K562 (cell line): ENCODE measurements around the gene GTPBP1. TPM values are rescaled to one million over a fixed set of nuclear protein-coding genes. Genes with fewer than 3 reads are reported as not detected.
A peak's percentile ranks its signal among the peaks of the same experiment; 100 is the strongest.

ENCODE experiments used
- ATAC-seq: fragments of 200-7000 bp; cut with Tn5 transposase; 3 replicates; pipeline ENCODE4 v1.9.1; 2020; ENCODE audit warnings: moderate library complexity
- BruUV-seq: library from RNA; stranded (reverse); fragments of 400-500 nt; replicated peaks from 2 replicates; lab custom pipeline; 2021; lab: Mats Ljungman, UMichigan
- CTCF ChIA-PET: fragments of 300-600 bp; formaldehyde crosslinking; extraction: SDS; loops from one replicate; lab custom pipeline; 2021; ENCODE audit warnings: low intra/inter-chr PET ratio; lab: Yijun Ruan, JAX
- POLR2A ChIA-PET: fragments of 300-600, 350-650 bp; sonication (Branson Sonifier 250); formaldehyde crosslinking; extraction: SDS; loops from one replicate; lab custom pipeline; 2021; ENCODE audit warnings: antibody characterized with exemption, inconsistent platforms; lab: Yijun Ruan, JAX
- DNase-seq, 4 experiments: peaks; one replicate each; pipeline versions ENCODE4 v3.0.0 to v3.0.0-alpha.2; 2011 to 2018; ENCODE audit warnings: low spot score in 3 of 4, mixed read lengths in 3 of 4; ENCODE audit errors: extremely low read depth in 1 of 4
- FAIRE-seq: peaks from 2 replicates; lab custom pipeline; 2011; peaks lifted over from hg19 to GRCh38; lab: Jason Lieb, UNC
- H2AFZ ChIP-seq: 2 replicates; pipeline ENCODE4 v1.6.0; 2011; ENCODE audit warnings: low read depth, low read length, control low read depth, inconsistent platforms
- H3K27ac ChIP-seq: fragments of 200-600 bp; 3 replicates; pipeline ENCODE4 v1.8.0; 2011; ENCODE audit warnings: low read depth, mild to moderate bottlenecking, control low read depth, inconsistent platforms, low read length, moderate library complexity, mixed read lengths; ENCODE audit errors: extremely low read depth
- H3K27me3 ChIP-seq, 2 experiments: fragments of 300-600 bp in 1 of 2; 2 replicates in 1 of 2; 3 replicates in 1 of 2; pipeline versions ENCODE4 v1.6.0 to v1.8.0; 2011; ENCODE audit warnings: inconsistent platforms in 2 of 2, low read length in 2 of 2, mild to moderate bottlenecking in 1 of 2, mixed read lengths in 1 of 2, moderate library complexity in 1 of 2; ENCODE audit not compliant: control insufficient read depth in 2 of 2, insufficient read depth in 2 of 2
- H3K36me3 ChIP-seq: fragments of 300-600 bp; 3 replicates; pipeline ENCODE4 v1.8.0; 2011; ENCODE audit warnings: mild to moderate bottlenecking, low read length, inconsistent platforms; ENCODE audit not compliant: control insufficient read depth, insufficient read depth
- H3K4me1 ChIP-seq, 2 experiments: fragments of 200-600 bp in 1 of 2; replicated peaks in 1 of 2; 2 replicates in 1 of 2; 3 replicates in 1 of 2; pipeline versions ENCODE4 v1.5.1 to v1.8.0; 2011; ENCODE audit warnings: inconsistent platforms in 2 of 2, low read length in 2 of 2, mild to moderate bottlenecking in 1 of 2, mixed read lengths in 1 of 2, moderate library complexity in 1 of 2; ENCODE audit not compliant: control insufficient read depth in 2 of 2, insufficient read depth in 2 of 2
- H3K4me2 ChIP-seq: 2 replicates; pipeline ENCODE4 v1.6.1; 2011; ENCODE audit warnings: low read length, control low read depth, inconsistent platforms, mixed read lengths; ENCODE audit not compliant: insufficient read depth
- H3K4me3 ChIP-seq: fragments of 200-600 bp; sonication (generic), shearing (Covaris generic); 2 replicates; pipeline ENCODE4 v1.5.1; 2016; ENCODE audit warnings: control low read depth, inconsistent platforms
- H3K79me2 ChIP-seq: fragments of 200-600 bp; 3 replicates; pipeline ENCODE4 v1.8.0; 2011; ENCODE audit warnings: low read length, inconsistent platforms; ENCODE audit not compliant: control insufficient read depth, insufficient read depth
- H3K9ac ChIP-seq, 2 experiments: 2 replicates each; pipeline versions ENCODE4 v1.6.0 to v1.6.1; 2011; ENCODE audit warnings: low read depth in 2 of 2, low read length in 2 of 2, control low read depth in 1 of 2, inconsistent platforms in 1 of 2, mild to moderate bottlenecking in 1 of 2, mixed read lengths in 1 of 2; ENCODE audit not compliant: insufficient read depth in 1 of 2
- H3K9me1 ChIP-seq: one replicate; pipeline ENCODE4 v1.6.0; 2011; ENCODE audit warnings: inconsistent platforms, mild to moderate bottlenecking, low read length, moderate library complexity; ENCODE audit not compliant: control insufficient read depth, insufficient read depth
- H3K9me3 ChIP-seq: replicated peaks from 2 replicates; pipeline ENCODE4 v1.5.1; 2011; ENCODE audit warnings: low read depth, low read length, inconsistent platforms; ENCODE audit not compliant: control insufficient read depth, insufficient read depth
- H4K20me1 ChIP-seq: replicated peaks from 2 replicates; pipeline ENCODE4 v1.6.1; 2011; ENCODE audit warnings: low read length, inconsistent platforms, mixed read lengths; ENCODE audit not compliant: control insufficient read depth, insufficient read depth
- FOXJ3 ChIP-seq: sonication (generic); formaldehyde crosslinking; IDR thresholded peaks from 2 replicates; pipeline ENCODE4 v1.4.0; 2020; ENCODE audit warnings: mild to moderate bottlenecking, missing genetic modification reagents
- HDGF ChIP-seq: fragments of 450-650 bp; IDR thresholded peaks from 2 replicates; pipeline ENCODE4 v1.6.1; 2016
- WGBS: fragments of 100-300 bp; shearing (Covaris generic); methylation state at CpG from one replicate; pipeline ENCODE4 v1.1.6; 2016; ENCODE audit warnings: low coverage, mixed read lengths; ENCODE audit not compliant: insufficient coverage; ENCODE audit errors: missing lambda C conversion rate; 5-methylcytosine and 5-hydroxymethylcytosine counted together
- in situ Hi-C: fragments of 300-500 bp; cut with MboI; formaldehyde crosslinking; loops from 4 replicates; pipeline ENCODE4 v1.15.0; 2018; ENCODE audit warnings: inconsistent platforms, mixed read lengths
- intact Hi-C: fragments of 100-400 bp; cut with micrococcal nuclease; formaldehyde crosslinking; loops from 2 replicates; pipeline ENCODE4 v1.14.2; 2022
- polyA plus RNA-seq, 8 experiments: library from polyadenylated mRNA; depleted of rRNA in 4 of 8; stranded (reverse) in 5 of 8; unstranded in 3 of 8; fragments of >200 nt; fragmentation: Nextera tagmentation in 2 of 8; fragmentation: Illumina TruSeq in 1 of 8; extraction: Ambion mirVana in 2 of 8; extraction: Trizol in 1 of 8; gene quantifications; 2 replicates each; pipeline versions ENCODE4 v1.2.1 to v1.2.3, GENCODE V29; 2011 to 2014; ENCODE audit warnings: inconsistent platforms in 1 of 8, missing spikeins in 1 of 8
- total RNA-seq, 7 experiments: library from RNA; depleted of rRNA in 6 of 7; stranded (reverse); fragments of >200 nt in 6 of 7; fragmentation: Illumina TruSeq in 2 of 7; extraction: Trizol in 2 of 7; gene quantifications; 2 replicates each; pipeline versions ENCODE4 v1.2.1 to v1.2.3, GENCODE V29; 2011 to 2021; ENCODE audit warnings: low replicate concordance in 1 of 7
- TF ChIP-seq, protein P1 (sequence below): fragments of 450-650 bp; IDR thresholded peaks from 2 replicates; pipeline ENCODE4 v1.6.1; 2018; ENCODE audit not compliant: partially characterized antibody

The GTPBP1 gene
- total and polyA plus RNA-seq, 9 of the 15 experiments (the other 6 are each of a cell fraction or from before 2014, with no cell fraction given) = 0.83 to 53.2 (median 23.3) TPM

DNA sequence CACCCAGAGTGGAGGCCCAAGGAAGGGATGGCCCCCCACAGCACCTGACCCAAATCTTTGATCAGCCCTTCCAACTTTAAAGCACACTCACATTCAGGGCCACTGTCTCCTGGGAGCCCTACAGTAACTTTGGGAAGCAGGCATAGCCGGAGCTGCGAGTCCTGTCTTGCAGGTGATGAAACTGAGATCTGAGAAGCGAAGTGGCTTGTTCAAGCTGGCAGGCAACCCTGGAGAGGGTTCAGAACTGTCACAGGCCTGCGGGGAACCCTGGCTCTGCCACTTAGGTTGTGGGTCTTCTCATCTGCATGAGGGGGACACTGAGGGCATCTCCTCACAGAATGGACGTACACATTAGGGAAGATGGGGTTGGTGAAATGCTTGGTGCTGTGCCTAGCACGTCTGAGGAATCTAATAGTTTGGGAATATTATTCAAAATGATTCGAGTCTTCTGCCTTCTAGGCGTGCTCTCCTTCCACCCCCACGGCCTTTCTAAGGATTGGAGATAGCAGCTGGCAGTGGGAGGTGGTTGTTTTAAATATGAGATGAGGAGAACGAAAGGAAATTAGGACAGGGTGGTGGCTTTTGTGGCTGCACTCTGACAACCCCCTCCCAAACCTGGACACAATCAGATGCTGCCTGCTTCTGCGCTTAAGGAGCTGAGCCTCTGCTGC is 68.9 kb downstream of the GTPBP1 start:
- in situ Hi-C loops = no loop called here
- H3K9me3 ChIP-seq = no peaks in the 10 kb centered on the region
- TF ChIP-seq, protein P1, sequence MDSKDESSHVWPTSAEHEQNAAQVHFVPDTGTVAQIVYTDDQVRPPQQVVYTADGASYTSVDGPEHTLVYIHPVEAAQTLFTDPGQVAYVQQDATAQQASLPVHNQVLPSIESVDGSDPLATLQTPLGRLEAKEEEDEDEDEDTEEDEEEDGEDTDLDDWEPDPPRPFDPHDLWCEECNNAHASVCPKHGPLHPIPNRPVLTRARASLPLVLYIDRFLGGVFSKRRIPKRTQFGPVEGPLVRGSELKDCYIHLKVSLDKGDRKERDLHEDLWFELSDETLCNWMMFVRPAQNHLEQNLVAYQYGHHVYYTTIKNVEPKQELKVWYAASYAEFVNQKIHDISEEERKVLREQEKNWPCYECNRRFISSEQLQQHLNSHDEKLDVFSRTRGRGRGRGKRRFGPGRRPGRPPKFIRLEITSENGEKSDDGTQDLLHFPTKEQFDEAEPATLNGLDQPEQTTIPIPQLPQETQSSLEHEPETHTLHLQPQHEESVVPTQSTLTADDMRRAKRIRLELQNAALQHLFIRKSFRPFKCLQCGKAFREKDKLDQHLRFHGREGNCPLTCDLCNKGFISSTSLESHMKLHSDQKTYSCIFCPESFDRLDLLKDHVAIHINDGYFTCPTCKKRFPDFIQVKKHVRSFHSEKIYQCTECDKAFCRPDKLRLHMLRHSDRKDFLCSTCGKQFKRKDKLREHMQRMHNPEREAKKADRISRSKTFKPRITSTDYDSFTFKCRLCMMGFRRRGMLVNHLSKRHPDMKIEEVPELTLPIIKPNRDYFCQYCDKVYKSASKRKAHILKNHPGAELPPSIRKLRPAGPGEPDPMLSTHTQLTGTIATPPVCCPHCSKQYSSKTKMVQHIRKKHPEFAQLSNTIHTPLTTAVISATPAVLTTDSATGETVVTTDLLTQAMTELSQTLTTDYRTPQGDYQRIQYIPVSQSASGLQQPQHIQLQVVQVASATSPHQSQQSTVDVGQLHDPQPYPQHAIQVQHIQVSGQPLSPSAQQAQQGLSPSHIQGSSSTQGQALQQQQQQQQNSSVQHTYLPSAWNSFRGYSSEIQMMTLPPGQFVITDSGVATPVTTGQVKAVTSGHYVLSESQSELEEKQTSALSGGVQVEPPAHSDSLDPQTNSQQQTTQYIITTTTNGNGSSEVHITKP = peak; percentile 77
- TF ChIP-seq FOXJ3 (no peak), HDGF (no peak)

More for the DNA sequence above, 68.9 kb downstream of the GTPBP1 start:
- 32% methylated on average over 9 of the region's 11 CpGs for WGBS
- no peak overlapping the region for H2AFZ ChIP-seq
- H3K79me2 ChIP-seq = no peaks in the 10 kb centered on the region
- peaks cover 0 to 12% of the 10 kb centered on the region in 2 experiments; a peak in 4 of 5 replicates for H3K4me1 ChIP-seq
- no peaks in the 10 kb centered on the region for H4K20me1 ChIP-seq
- BruUV-seq = no TSS peak
- H3K27ac ChIP-seq = no peak overlapping the region
- H3K4me3 ChIP-seq = no peak overlapping the region
- ATAC-seq (no peak), FAIRE-seq (no peak), DNase-seq (no peak)
- no peaks in the 10 kb centered on the region for H3K36me3 ChIP-seq
- ChIA-PET CTCF (no interaction called here), POLR2A (interaction anchor here (0.6 to 1.2 kb wide), 3 partner anchors 10 to 15 kb away, joined by 3 read pairs; no protein-coding TSS in a partner anchor)
- H3K27me3 ChIP-seq = no peaks in the 10 kb centered on the region
- intact Hi-C loops = no loop called here
- H3K9me1 ChIP-seq = no peaks in the 10 kb centered on the region
- no peak overlapping the region for H3K4me2 ChIP-seq
- peak overlapping the region in 1 of 2 experiments; percentile 68; a peak in 2 of 4 replicates for H3K9ac ChIP-seq
